Measurements from ENCODE around the gene VEZT. TPM values are rescaled to one million over a fixed set of nuclear protein-coding genes. Genes with fewer than 3 reads are reported as not detected.

VEZT gene
- total RNA-seq, 1 donor from 2014 or later, result 57.4 TPM

- FAIRE-seq, result no peak
- DNase-seq (ENCODE audit: low read depth), result no peak
- no peak for TF ChIP-seq CTCF (IDR thresholded peaks at IDR 0.05; ENCODE audit: insufficient read depth, low read length, severe bottlenecking)
- peaks cover 2% of the 10 kb centered on the region for H3K36me3 ChIP-seq (ENCODE audit: control insufficient read depth, insufficient read depth, low read length)
- no peak overlapping the region for H3K4me3 ChIP-seq (ENCODE audit: low read depth, low read length)
- no peaks in the 10 kb centered on the region for H3K27me3 ChIP-seq (ENCODE audit: control insufficient read depth, insufficient read depth, low read length)
Observed at GRCh38 chr12:95207407-95207806, 10.2 kb upstream of the VEZT start.

GRCh38 chr12:95208678-95209077 lies 8.9 kb upstream of the VEZT start:
- Histone ChIP-seq H3K27me3 (ENCODE audit: control insufficient read depth, insufficient read depth, low read length) (no peaks in the 10 kb centered on the region), H3K36me3 (ENCODE audit: control insufficient read depth, insufficient read depth, low read length) (peaks cover 2% of the 10 kb centered on the region), H3K4me3 (ENCODE audit: low read depth, low read length) (no peak overlapping the region)
- no peak for DNase-seq (ENCODE audit: low read depth)
- no peak for FAIRE-seq
- TF ChIP-seq CTCF (IDR thresholded peaks at IDR 0.05; ENCODE audit: insufficient read depth, low read length, severe bottlenecking), result no peak

- FAIRE-seq (no peak), DNase-seq (ENCODE audit: low read depth) (peak; percentile 80)
Observed at GRCh38 chr12:95212586-95212985, 5.0 kb upstream of the VEZT start.

GRCh38 chr12:95213119-95213518 lies 4.5 kb upstream of the VEZT start:
- peaks cover 2% of the 10 kb centered on the region for H3K36me3 ChIP-seq (ENCODE audit: control insufficient read depth, insufficient read depth, low read length)
- DNase-seq (ENCODE audit: low read depth) (no peak), FAIRE-seq (no peak)
- no peak for TF ChIP-seq CTCF (IDR thresholded peaks at IDR 0.05; ENCODE audit: insufficient read depth, low read length, severe bottlenecking)
- H3K27me3 ChIP-seq (ENCODE audit: control insufficient read depth, insufficient read depth, low read length), result no peaks in the 10 kb centered on the region
- H3K4me3 ChIP-seq (ENCODE audit: low read depth, low read length), result no peak overlapping the region

More at GRCh38 chr12:95212586-95212985, 5.0 kb upstream of the VEZT start:
- Histone ChIP-seq H3K27me3 (ENCODE audit: control insufficient read depth, insufficient read depth, low read length) (no peaks in the 10 kb centered on the region), H3K36me3 (ENCODE audit: control insufficient read depth, insufficient read depth, low read length) (peaks cover 2% of the 10 kb centered on the region), H3K4me3 (ENCODE audit: low read depth, low read length) (no peak overlapping the region)
- no peak for TF ChIP-seq CTCF (IDR thresholded peaks at IDR 0.05; ENCODE audit: insufficient read depth, low read length, severe bottlenecking)

GRCh38 chr12:95213928-95214327 lies 3.7 kb upstream of the VEZT start:
- Histone ChIP-seq H3K36me3 (ENCODE audit: control insufficient read depth, insufficient read depth, low read length) (peaks cover 2% of the 10 kb centered on the region), H3K27me3 (ENCODE audit: control insufficient read depth, insufficient read depth, low read length) (no peaks in the 10 kb centered on the region), H3K4me3 (ENCODE audit: low read depth, low read length) (no peak overlapping the region)
- FAIRE-seq, result no peak
- DNase-seq (ENCODE audit: low read depth), result no peak
- no peak for TF ChIP-seq CTCF (IDR thresholded peaks at IDR 0.05; ENCODE audit: insufficient read depth, low read length, severe bottlenecking)

- no peaks in the 10 kb centered on the region for H3K27me3 ChIP-seq (ENCODE audit: control insufficient read depth, insufficient read depth, low read length)
- peaks cover 2% of the 10 kb centered on the region for H3K36me3 ChIP-seq (ENCODE audit: control insufficient read depth, insufficient read depth, low read length)
- TF ChIP-seq CTCF (IDR thresholded peaks at IDR 0.05; ENCODE audit: insufficient read depth, low read length, severe bottlenecking), result no peak
- H3K4me3 ChIP-seq (ENCODE audit: low read depth, low read length), result no peak overlapping the region
- DNase-seq (ENCODE audit: low read depth) (peak; percentile 83), FAIRE-seq (no peak)
Observed at GRCh38 chr12:95214466-95214865, 3.1 kb upstream of the VEZT start.
